Stimulated activated CD8-positive, alpha-beta memory T cell treated with anti-CD3 and anti-CD28 coated beads, Interleukin-7, amount 100 ng/mL, for 1 hour (primary cell): ENCODE data around the gene NHS.

ENCODE experiments used
- DNase-seq, 2 donors: peaks; one replicate each; pipeline ENCODE4 v3.0.0-alpha.2; 2020; ENCODE audit warnings: low read depth in 2 of 2

The NHS gene

GRCh38 chrX:17779434-17779833 lies 404.4 kb downstream of the NHS start:
- no peak for DNase-seq
